Activated CD4-positive, alpha-beta T cell treated with anti-CD3 and anti-CD28 coated beads, Interleukin-2, amount 10 ng/mL, durations not matched to agents 7 days and 5 days (primary cell): ENCODE results near the gene RALB. TPM values are rescaled to one million over a fixed set of nuclear protein-coding genes. Genes with fewer than 3 reads are reported as not detected.
"Not testable (repeated sequence)": the region's sequence is repeated elsewhere in the genome, so short reads cannot be mapped to it uniquely, and the experiment has no call there.

ENCODE experiments used
- CTCF ChIA-PET: fragments of 350-600 bp; sonication (Branson Sonifier 250); formaldehyde crosslinking; loops from one replicate; lab custom pipeline; 2021; ENCODE audit warnings: antibody characterized with exemption; lab: Charles Lee
- POLR2A ChIA-PET: fragments of 350-600 bp; sonication (Branson Sonifier 250); formaldehyde crosslinking; loops from one replicate; lab custom pipeline; 2021; ENCODE audit warnings: antibody characterized with exemption; lab: Charles Lee
- DNase-seq: peaks from one replicate; pipeline ENCODE4 v3.0.0-alpha.2; 2020
- H3K27ac Mint-ChIP-seq: one replicate; pipeline ENCODE4 v1.8.0; 2021; ENCODE audit warnings: mild to moderate bottlenecking, moderate library complexity, mixed read lengths
- H3K27me3 Mint-ChIP-seq: one replicate; pipeline ENCODE4 v1.8.0; 2021; ENCODE audit warnings: mixed read lengths
- H3K36me3 Mint-ChIP-seq: one replicate; pipeline ENCODE4 v1.8.0; 2021; ENCODE audit warnings: low read depth, mixed read lengths
- H3K4me1 Mint-ChIP-seq: one replicate; pipeline ENCODE4 v1.8.0; 2021; ENCODE audit warnings: mixed read lengths
- H3K4me3 Mint-ChIP-seq: one replicate; pipeline ENCODE4 v1.8.0; 2021; ENCODE audit warnings: mild to moderate bottlenecking, moderate library complexity, mixed read lengths
- H3K9me3 Mint-ChIP-seq: one replicate; pipeline ENCODE4 v1.8.0; 2021; ENCODE audit warnings: mixed read lengths
- total RNA-seq, 2 experiments: library from RNA; stranded (reverse); gene quantifications; one replicate each; pipeline ENCODE4 v1.2.3, GENCODE V29; 2021

Gene RALB
- total RNA-seq, 2 experiments from 2014 or later, result 44.3 to 46.8 TPM

GRCh38 chr2:120308038-120308910 is 55.6 kb downstream of the RALB start:
- Mint-ChIP-seq H3K9me3 (no peaks in the 10 kb centered on the region), H3K4me3 (no peak overlapping the region), H3K36me3 (peaks cover 4% of the 10 kb centered on the region), H3K4me1 (peaks cover 29% of the 10 kb centered on the region), H3K27me3 (no peaks in the 10 kb centered on the region), H3K27ac (no peak overlapping the region)
- no peak for DNase-seq
- ChIA-PET POLR2A (no interaction called here), CTCF (no interaction called here)

- Mint-ChIP-seq H3K27ac (peak overlapping the region; percentile 15), H3K4me3 (no peak overlapping the region), H3K36me3 (peaks cover 4% of the 10 kb centered on the region), H3K4me1 (peaks cover 48% of the 10 kb centered on the region), H3K9me3 (no peaks in the 10 kb centered on the region), H3K27me3 (no peaks in the 10 kb centered on the region)
- POLR2A ChIA-PET, result no interaction called here
- DNase-seq, result no peak
- CTCF ChIA-PET, result interaction anchor here (1.2 kb wide), 1 partner anchor 102 kb away, joined by 5 read pairs; no protein-coding TSS in a partner anchor
These were observed 57.5 kb downstream of the RALB start for GRCh38 chr2:120310136-120310535.

- Mint-ChIP-seq H3K27ac (peak overlapping the region; percentile 15), H3K4me1 (peaks cover 53% of the 10 kb centered on the region)
- POLR2A ChIA-PET, H3K36me3 Mint-ChIP-seq, H3K27me3 Mint-ChIP-seq, H3K9me3 Mint-ChIP-seq, DNase-seq, H3K4me3 Mint-ChIP-seq: not testable (repeated sequence)
- CTCF ChIA-PET, result interaction anchor here (0.6 to 1.9 kb wide), 4 partner anchors 24 to 1011 kb away, joined by 4 to 6 read pairs (median 5); no protein-coding TSS in a partner anchor
These were observed 58.2 kb downstream of the RALB start for GRCh38 chr2:120310841-120311240.

GRCh38 chr2:120312076-120312475 is 59.4 kb downstream of the RALB start:
- Mint-ChIP-seq H3K27ac (no peak overlapping the region), H3K4me3 (no peak overlapping the region), H3K36me3 (no peaks in the 10 kb centered on the region), H3K4me1 (peaks cover 50% of the 10 kb centered on the region), H3K9me3 (no peaks in the 10 kb centered on the region), H3K27me3 (no peaks in the 10 kb centered on the region)
- CTCF ChIA-PET, result interaction anchor here (0.6 to 3.9 kb wide), 15 partner anchors 9 to 670 kb away, joined by 3 to 42 read pairs (median 4); partner anchors contain the start of genes RALB and TMEM185B
- no peak for DNase-seq
- POLR2A ChIA-PET, result no interaction called here

- Mint-ChIP-seq H3K9me3 (no peaks in the 10 kb centered on the region), H3K27ac (peak overlapping the region; percentile 64), H3K4me1 (peaks cover 52% of the 10 kb centered on the region), H3K27me3 (no peaks in the 10 kb centered on the region), H3K4me3 (peak overlapping the region; percentile 65), H3K36me3 (no peaks in the 10 kb centered on the region)
- DNase-seq, result peak; percentile 85
- ChIA-PET POLR2A (interaction anchor here (1.0 kb wide), 2 partner anchors 83 to 90 kb away, joined by 4 to 8 read pairs; partner anchors contain the start of gene TMEM185B), CTCF (interaction anchor here (0.6 to 3.9 kb wide), 28 partner anchors 8 to 1121 kb away, joined by 3 to 42 read pairs (median 4); partner anchors contain the start of genes RALB and TMEM185B)
These were observed 60.4 kb downstream of the RALB start for GRCh38 chr2:120312860-120313694.

GRCh38 chr2:120313695-120314615 is 61.3 kb downstream of the RALB start:
- Mint-ChIP-seq H3K27ac (peak overlapping the region; percentile 72), H3K9me3 (no peaks in the 10 kb centered on the region), H3K4me1 (peaks cover 54% of the 10 kb centered on the region)

GRCh38 chr2:120314690-120315366 is 62.2 kb downstream of the RALB start:
- H3K4me3 Mint-ChIP-seq, result peak overlapping the region; percentile 44
- peak overlapping the region; percentile 72 for H3K27ac Mint-ChIP-seq
- peak; percentile 57 for DNase-seq
- H3K27me3 Mint-ChIP-seq, result no peaks in the 10 kb centered on the region
- no peaks in the 10 kb centered on the region for H3K36me3 Mint-ChIP-seq
- H3K4me1 Mint-ChIP-seq, result peaks cover 54% of the 10 kb centered on the region
- no peaks in the 10 kb centered on the region for H3K9me3 Mint-ChIP-seq
- CTCF ChIA-PET, result interaction anchor here (0.9 to 3.9 kb wide), 6 partner anchors 11 to 113 kb away, joined by 3 to 42 read pairs (median 4); partner anchors contain the start of gene RALB
- POLR2A ChIA-PET, result no interaction called here

More at GRCh38 chr2:120313695-120314615, 61.3 kb downstream of the RALB start:
- no peaks in the 10 kb centered on the region for H3K36me3 Mint-ChIP-seq
- ChIA-PET POLR2A (interaction anchor here (1.0 kb wide), 2 partner anchors 84 to 91 kb away, joined by 4 to 8 read pairs; partner anchors contain the start of gene TMEM185B), CTCF (interaction anchor here (0.6 to 3.9 kb wide), 23 partner anchors 10 to 553 kb away, joined by 3 to 42 read pairs (median 4); partner anchors contain the start of gene RALB)
- H3K4me3 Mint-ChIP-seq, result peak overlapping the region; percentile 65
- no peaks in the 10 kb centered on the region for H3K27me3 Mint-ChIP-seq
- no peak for DNase-seq

- H3K27ac Mint-ChIP-seq, result no peak overlapping the region
- H3K27me3 Mint-ChIP-seq, result no peaks in the 10 kb centered on the region
- H3K4me1 Mint-ChIP-seq, result peaks cover 49% of the 10 kb centered on the region
- DNase-seq, result no peak
- no peaks in the 10 kb centered on the region for H3K9me3 Mint-ChIP-seq
- CTCF ChIA-PET, result interaction anchor here (1.5 to 3.9 kb wide), 2 partner anchors 16 kb away, joined by 3 to 42 read pairs; no protein-coding TSS in a partner anchor
- no peaks in the 10 kb centered on the region for H3K36me3 Mint-ChIP-seq
- no peak overlapping the region for H3K4me3 Mint-ChIP-seq
- POLR2A ChIA-PET, result interaction anchor here (0.6 kb wide), 1 partner anchor 33 kb away, joined by 3 read pairs; no protein-coding TSS in a partner anchor
These were observed 62.8 kb downstream of the RALB start for GRCh38 chr2:120315367-120316033.

GRCh38 chr2:120316071-120316470 is 63.4 kb downstream of the RALB start:
- peak overlapping the region; percentile 57 for H3K27ac Mint-ChIP-seq
- H3K4me3 Mint-ChIP-seq, result no peak overlapping the region
- H3K27me3 Mint-ChIP-seq, result no peaks in the 10 kb centered on the region
- no peak for DNase-seq
- POLR2A ChIA-PET, result no interaction called here
- peaks cover 44% of the 10 kb centered on the region for H3K4me1 Mint-ChIP-seq
- H3K36me3 Mint-ChIP-seq, result no peaks in the 10 kb centered on the region
- H3K9me3 Mint-ChIP-seq, result no peaks in the 10 kb centered on the region
- CTCF ChIA-PET, result interaction anchor here (1.1 kb wide), 1 partner anchor 27 kb away, joined by 4 read pairs; no protein-coding TSS in a partner anchor

DNA sequence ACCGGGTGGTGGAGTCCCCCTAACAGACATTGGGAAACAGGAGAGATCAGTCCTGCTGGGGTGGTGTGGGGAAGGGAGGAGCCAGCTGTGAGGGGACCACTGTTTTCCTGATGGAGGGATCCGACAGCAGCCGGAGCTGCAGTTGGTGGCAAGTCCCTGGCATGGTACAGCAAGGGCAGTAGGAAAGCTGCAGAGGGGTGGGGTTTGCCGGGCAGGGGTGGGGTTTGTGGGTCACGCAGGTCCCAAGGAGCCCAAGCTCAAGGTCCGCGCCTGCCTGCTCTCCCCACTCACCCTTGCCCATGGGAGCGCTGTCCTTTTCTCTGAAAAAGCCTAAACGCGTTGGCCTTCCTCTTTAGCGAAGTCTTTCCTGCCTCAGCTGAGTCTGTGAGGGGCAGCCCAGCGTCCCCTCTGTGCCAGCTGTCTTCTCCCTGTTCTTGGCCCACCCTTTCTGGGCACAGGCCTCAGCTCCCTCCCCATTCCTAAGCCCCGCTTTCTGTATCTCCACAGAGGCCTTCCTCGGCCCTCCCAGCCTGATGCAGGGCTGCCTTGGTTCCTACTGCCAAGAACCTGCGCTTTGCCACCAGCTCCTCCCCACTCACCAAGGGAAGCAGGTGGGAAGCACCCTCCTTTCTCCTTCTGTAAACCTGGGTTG is 64.0 kb downstream of the RALB start:
- no peak for DNase-seq
- Mint-ChIP-seq H3K9me3 (no peaks in the 10 kb centered on the region), H3K4me1 (peaks cover 43% of the 10 kb centered on the region), H3K27me3 (no peaks in the 10 kb centered on the region), H3K36me3 (no peaks in the 10 kb centered on the region), H3K27ac (no peak overlapping the region), H3K4me3 (no peak overlapping the region)
- CTCF ChIA-PET, result interaction anchor here (1.1 kb wide), 1 partner anchor 28 kb away, joined by 4 read pairs; no protein-coding TSS in a partner anchor
- POLR2A ChIA-PET, result interaction anchor here (1.0 kb wide), 1 partner anchor 92 kb away, joined by 3 read pairs; no protein-coding TSS in a partner anchor
